GM21447 (cell line): Measurements from ENCODE around the gene GTF2H2C.
"Not testable (repeated sequence)": the region's sequence is repeated elsewhere in the genome, so short reads cannot be mapped to it uniquely, and the experiment has no call there.

ENCODE experiments used
- ATAC-seq: cut with Tn5 transposase; IDR thresholded peaks from one replicate; pipeline ENCODE4 v1.9.1; 2021; ENCODE audit not compliant: unreplicated experiment

GTF2H2C gene

GRCh38 chr5:69560587-69561431 is 818 bp downstream of the GTF2H2C start:
- not testable (repeated sequence) for ATAC-seq

GRCh38 chr5:69566172-69566571 is 6.2 kb downstream of the GTF2H2C start:
- ATAC-seq: not testable (repeated sequence)

- not testable (repeated sequence) for ATAC-seq
Measured at GRCh38 chr5:69568072-69568471, 8.1 kb downstream of the GTF2H2C start.

GRCh38 chr5:69583356-69583755 is 23.4 kb downstream of the GTF2H2C start:
- ATAC-seq: not testable (repeated sequence)

- ATAC-seq: not testable (repeated sequence)
Measured at GRCh38 chr5:69596114-69596840, 36.3 kb downstream of the GTF2H2C start.

- peak; percentile 93 for ATAC-seq
Measured at GRCh38 chr5:69601947-69602346, 42.0 kb downstream of the GTF2H2C start.

GRCh38 chr5:69606839-69607238 is 46.8 kb downstream of the GTF2H2C start:
- not testable (repeated sequence) for ATAC-seq

GRCh38 chr5:69607750-69608149 is 47.8 kb downstream of the GTF2H2C start:
- ATAC-seq: not testable (repeated sequence)

- not testable (repeated sequence) for ATAC-seq
Measured at GRCh38 chr5:69608861-69609496, 49.0 kb downstream of the GTF2H2C start.

- ATAC-seq: not testable (repeated sequence)
Measured at GRCh38 chr5:69614843-69615242, 54.9 kb downstream of the GTF2H2C start.

GRCh38 chr5:69631879-69632278 is 71.9 kb downstream of the GTF2H2C start:
- ATAC-seq: not testable (repeated sequence)
